ENCODE measurements around the gene TBC1D1.

Gene TBC1D1

DNA sequence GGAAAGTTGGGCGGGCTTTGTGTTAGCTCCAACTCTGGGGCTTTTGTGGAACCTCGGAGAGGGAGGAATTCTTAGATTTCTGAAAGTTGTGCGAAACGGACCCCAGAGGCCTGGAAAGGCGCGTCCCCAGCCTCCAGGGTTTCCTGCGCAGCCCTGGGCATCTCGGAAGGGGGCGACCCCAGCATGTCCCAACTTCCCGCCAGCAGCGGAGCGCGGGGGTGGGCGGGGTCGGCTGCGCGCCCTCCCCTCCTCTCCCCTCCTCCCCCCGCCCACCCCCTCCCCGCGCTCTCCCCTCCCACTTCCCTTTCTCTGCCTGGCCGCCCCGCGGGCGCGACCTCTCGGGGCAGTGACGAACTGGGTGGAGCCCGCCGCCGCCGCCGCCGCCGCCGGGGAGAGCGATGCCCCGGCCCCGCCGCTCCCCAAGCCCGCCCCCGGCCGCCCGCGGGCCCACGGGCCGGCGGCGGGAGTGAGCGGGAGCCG lies 86.1 kb downstream of the TBC1D1 start:
- peak; percentile 22 for TF ChIP-seq FOXP2 (optimal IDR thresholded peaks at IDR 0.05; ENCODE audit: borderline replicate concordance, extremely low read depth, extremely low read length, insufficient read depth)
- TF ChIP-seq TAF1 (IDR thresholded peaks at IDR 0.05; ENCODE audit: borderline replicate concordance, insufficient read depth, low read length) = no peak
- no peak for TF ChIP-seq POLR2AphosphoS5 (IDR thresholded peaks at IDR 0.05; ENCODE audit: low read depth, low read length)

DNA sequence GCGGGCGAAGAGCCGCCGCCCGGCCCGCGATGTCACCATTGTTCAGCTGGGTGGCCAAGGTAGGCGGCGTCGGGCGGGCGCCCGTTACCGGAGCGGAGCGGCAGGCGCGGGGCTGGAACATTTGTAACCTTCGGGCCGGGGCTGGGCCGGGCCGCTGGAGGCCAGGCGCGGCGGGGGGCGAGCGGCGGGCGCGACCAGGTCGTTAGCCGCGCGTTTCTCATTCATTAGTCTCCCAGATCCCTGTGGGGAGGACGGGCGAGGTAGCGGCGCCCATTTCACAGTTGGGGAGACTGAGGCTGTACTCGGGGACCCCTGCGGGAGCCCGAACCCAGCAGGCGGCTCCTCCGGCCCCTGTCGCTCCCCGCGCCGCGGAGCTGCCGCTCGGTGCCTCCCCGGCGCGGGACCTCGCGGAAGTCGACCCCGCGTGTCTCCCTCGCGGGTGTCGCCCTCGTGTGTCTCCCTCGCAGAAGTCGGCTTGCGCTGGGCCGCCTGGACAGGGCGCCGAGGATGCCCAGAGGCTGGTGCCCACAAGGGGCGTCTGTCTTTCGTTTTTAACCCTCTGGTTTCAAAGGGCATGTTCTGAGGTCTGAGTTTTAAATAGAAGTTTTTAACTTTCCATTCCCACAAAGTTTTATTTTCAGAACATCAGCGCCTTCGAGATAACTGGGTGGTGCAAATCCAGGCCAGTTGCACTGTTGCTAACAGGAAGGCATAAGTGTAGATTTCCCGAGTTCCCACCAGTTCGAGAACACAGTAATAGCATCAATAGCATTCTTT lies 86.8 kb downstream of the TBC1D1 start:
- no peak for TF ChIP-seq FOXP2 (optimal IDR thresholded peaks at IDR 0.05; ENCODE audit: borderline replicate concordance, extremely low read depth, extremely low read length, insufficient read depth)
- no peak for TF ChIP-seq POLR2AphosphoS5 (IDR thresholded peaks at IDR 0.05; ENCODE audit: low read depth, low read length)
- TF ChIP-seq SIN3A (IDR thresholded peaks at IDR 0.05; ENCODE audit: borderline replicate concordance, insufficient read depth, low read length) = no peak
- no peak for TF ChIP-seq TAF1 (IDR thresholded peaks at IDR 0.05; ENCODE audit: borderline replicate concordance, insufficient read depth, low read length)
- TF ChIP-seq, protein P1, sequence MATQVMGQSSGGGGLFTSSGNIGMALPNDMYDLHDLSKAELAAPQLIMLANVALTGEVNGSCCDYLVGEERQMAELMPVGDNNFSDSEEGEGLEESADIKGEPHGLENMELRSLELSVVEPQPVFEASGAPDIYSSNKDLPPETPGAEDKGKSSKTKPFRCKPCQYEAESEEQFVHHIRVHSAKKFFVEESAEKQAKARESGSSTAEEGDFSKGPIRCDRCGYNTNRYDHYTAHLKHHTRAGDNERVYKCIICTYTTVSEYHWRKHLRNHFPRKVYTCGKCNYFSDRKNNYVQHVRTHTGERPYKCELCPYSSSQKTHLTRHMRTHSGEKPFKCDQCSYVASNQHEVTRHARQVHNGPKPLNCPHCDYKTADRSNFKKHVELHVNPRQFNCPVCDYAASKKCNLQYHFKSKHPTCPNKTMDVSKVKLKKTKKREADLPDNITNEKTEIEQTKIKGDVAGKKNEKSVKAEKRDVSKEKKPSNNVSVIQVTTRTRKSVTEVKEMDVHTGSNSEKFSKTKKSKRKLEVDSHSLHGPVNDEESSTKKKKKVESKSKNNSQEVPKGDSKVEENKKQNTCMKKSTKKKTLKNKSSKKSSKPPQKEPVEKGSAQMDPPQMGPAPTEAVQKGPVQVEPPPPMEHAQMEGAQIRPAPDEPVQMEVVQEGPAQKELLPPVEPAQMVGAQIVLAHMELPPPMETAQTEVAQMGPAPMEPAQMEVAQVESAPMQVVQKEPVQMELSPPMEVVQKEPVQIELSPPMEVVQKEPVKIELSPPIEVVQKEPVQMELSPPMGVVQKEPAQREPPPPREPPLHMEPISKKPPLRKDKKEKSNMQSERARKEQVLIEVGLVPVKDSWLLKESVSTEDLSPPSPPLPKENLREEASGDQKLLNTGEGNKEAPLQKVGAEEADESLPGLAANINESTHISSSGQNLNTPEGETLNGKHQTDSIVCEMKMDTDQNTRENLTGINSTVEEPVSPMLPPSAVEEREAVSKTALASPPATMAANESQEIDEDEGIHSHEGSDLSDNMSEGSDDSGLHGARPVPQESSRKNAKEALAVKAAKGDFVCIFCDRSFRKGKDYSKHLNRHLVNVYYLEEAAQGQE (IDR thresholded peaks at IDR 0.05; ENCODE audit: insufficient read depth in 1 of 2, low read depth in 2 of 2, low read length in 2 of 2) = no peak

DNA sequence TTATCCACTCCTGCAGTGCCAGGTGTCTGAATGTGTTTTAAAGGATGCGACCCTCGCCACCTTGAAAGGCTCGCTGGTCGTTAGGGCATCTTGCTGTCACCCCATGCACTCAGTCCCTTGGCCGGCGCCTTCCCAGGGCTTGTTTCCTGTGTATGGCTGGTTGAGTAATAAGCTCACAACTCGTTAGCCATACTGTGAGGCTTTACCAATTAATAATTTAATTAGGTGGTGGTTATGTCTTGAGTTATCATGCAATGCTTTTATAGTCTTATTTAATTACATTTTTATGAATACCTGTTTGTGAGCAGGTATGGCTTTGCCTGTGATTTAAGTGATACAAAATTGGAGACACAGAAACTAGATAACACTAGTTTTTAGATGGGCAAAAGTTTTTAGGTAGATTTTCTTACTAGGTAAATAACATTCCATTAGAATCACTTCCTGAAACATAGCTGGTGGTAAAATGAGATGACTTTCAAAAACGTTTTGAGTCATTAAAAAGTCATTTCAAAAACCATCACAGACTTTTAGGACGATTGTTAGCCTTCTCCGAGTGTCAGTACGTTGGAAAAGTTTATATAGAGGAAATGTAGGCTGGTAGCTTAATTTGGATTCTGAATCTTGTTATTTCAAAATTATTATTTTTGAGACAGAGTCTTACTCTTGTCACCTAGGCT lies 87.5 kb downstream of the TBC1D1 start:
- TF ChIP-seq, protein P1 (IDR thresholded peaks at IDR 0.05; ENCODE audit: insufficient read depth in 1 of 2, low read depth in 2 of 2, low read length in 2 of 2) = no peak
- TF ChIP-seq FOXP2 (optimal IDR thresholded peaks at IDR 0.05; ENCODE audit: borderline replicate concordance, extremely low read depth, extremely low read length, insufficient read depth) (no peak), TAF1 (IDR thresholded peaks at IDR 0.05; ENCODE audit: borderline replicate concordance, insufficient read depth, low read length) (no peak), SIN3A (IDR thresholded peaks at IDR 0.05; ENCODE audit: borderline replicate concordance, insufficient read depth, low read length) (no peak), POLR2AphosphoS5 (IDR thresholded peaks at IDR 0.05; ENCODE audit: low read depth, low read length) (no peak)

DNA sequence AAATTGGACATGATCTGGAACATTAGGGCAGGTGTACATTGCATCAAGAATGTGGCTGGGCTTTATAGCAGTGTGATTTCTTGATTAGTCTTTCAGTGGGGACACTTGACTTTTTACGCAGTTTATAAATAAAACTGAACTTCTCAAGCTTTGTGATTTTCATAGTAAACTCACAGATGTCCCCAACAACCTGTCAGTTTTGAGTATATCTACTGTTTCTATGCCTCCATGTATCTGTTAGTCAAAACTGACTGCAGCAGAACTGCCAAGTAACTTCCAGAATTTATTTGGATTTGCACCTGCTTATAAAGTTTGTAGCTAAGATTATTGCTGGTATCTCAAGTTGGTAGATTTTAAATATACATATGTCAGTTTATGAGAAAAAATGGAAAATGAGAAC lies 89.4 kb downstream of the TBC1D1 start:
- TF ChIP-seq SIN3A (IDR thresholded peaks at IDR 0.05; ENCODE audit: borderline replicate concordance, insufficient read depth, low read length) (no peak), POLR2AphosphoS5 (IDR thresholded peaks at IDR 0.05; ENCODE audit: low read depth, low read length) (no peak), TAF1 (IDR thresholded peaks at IDR 0.05; ENCODE audit: borderline replicate concordance, insufficient read depth, low read length) (no peak), FOXP2 (optimal IDR thresholded peaks at IDR 0.05; ENCODE audit: borderline replicate concordance, extremely low read depth, extremely low read length, insufficient read depth) (no peak)
- TF ChIP-seq, protein P1 (IDR thresholded peaks at IDR 0.05; ENCODE audit: insufficient read depth in 1 of 2, low read depth in 2 of 2, low read length in 2 of 2) = no peak

DNA sequence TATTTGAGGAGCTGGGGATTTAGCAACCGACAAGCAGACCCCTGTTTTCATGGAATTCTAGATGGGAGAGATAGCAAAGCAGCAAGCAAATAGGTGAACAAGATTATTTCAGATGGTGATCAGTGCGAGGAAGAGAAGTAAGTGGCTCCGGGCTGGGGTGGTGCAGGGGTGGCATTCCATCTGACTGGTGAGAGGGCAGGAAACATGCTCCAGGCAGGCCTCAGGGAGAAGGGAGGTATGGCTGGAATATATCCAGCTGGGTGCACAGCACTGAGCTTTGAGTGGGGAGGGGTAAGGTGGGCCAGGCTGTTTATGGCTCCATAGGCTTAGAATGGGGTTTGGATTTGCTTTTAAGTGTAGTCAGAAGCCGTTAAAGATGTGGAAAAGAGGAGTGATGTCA lies 90.5 kb downstream of the TBC1D1 start:
- no peak for TF ChIP-seq SIN3A (IDR thresholded peaks at IDR 0.05; ENCODE audit: borderline replicate concordance, insufficient read depth, low read length)
- TF ChIP-seq, protein P1 (IDR thresholded peaks at IDR 0.05; ENCODE audit: insufficient read depth in 1 of 2, low read depth in 2 of 2, low read length in 2 of 2) = no peak
- TF ChIP-seq TAF1 (IDR thresholded peaks at IDR 0.05; ENCODE audit: borderline replicate concordance, insufficient read depth, low read length) = no peak
- TF ChIP-seq FOXP2 (optimal IDR thresholded peaks at IDR 0.05; ENCODE audit: borderline replicate concordance, extremely low read depth, extremely low read length, insufficient read depth) = no peak
- TF ChIP-seq POLR2AphosphoS5 (IDR thresholded peaks at IDR 0.05; ENCODE audit: low read depth, low read length) = no peak
